ENCODE results near the gene RNF32. TPM values are rescaled to one million over a fixed set of nuclear protein-coding genes. Genes with fewer than 3 reads are reported as not detected.

Gene RNF32
- 1.8 and 1.9 TPM in 2 replicates for total RNA-seq

DNA sequence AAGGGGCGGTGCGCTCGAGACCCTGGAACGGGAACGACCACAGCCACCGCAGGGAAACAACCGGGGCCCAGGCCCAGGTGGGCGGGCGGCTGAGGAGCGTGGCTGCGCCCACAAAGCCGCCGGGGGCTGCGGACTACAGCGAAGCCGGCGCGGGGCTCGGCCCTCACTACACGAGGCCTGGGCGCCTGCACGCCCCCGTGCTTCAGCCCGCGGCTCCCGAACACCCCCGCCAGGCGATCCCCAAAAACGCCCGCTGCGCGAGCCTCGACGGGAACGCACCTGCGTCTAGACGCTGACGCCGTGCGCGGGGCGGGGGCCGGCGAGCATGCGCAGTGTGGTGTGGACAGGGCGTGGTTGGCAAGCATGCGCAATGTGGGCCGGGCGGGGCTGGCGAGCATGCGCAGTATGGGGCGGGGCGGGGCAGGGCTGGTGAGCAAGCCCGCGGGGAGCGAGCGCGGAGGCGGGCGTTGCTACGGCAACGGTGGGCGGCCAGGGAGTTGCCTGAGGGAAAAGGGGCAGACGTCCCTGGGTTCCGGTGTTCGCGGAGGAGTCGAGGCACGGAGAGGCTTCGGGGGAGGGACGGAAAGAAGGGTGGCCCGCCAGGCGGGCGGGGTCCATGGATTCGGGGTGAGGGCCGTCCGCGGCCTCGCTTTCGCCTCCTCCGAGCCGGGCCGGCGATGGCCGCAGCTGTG lies at the start of gene RNF32:
Gene RNF32, plus strand, starts transcription at position 518 of the 692 bp plus-strand sequence. CDS start 3,104 bp downstream, outside the sequence.

